ENCODE data around the gene CHURC1.

CHURC1 gene

DNA sequence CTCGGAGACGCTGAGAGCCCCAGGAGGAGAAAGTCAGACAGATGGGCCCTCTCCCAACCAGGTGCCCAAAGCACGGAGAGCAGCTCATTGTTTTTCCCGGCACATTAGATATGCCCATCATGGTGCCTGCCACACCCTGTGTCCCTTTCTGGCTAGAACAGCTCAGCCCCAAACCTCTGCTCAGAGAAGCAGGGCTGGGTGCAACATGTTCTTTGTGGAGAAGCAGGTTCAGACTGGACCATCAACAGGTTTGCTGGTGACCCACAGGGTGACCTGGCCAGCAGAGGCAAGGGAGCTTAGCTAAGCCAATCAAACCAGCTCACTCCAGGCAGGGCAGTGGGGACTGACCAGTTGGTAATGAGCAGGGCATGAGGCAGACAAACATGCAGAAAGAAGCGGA, 44.5 kb downstream of the CHURC1 start:
- no peak for DNase-seq

DNA sequence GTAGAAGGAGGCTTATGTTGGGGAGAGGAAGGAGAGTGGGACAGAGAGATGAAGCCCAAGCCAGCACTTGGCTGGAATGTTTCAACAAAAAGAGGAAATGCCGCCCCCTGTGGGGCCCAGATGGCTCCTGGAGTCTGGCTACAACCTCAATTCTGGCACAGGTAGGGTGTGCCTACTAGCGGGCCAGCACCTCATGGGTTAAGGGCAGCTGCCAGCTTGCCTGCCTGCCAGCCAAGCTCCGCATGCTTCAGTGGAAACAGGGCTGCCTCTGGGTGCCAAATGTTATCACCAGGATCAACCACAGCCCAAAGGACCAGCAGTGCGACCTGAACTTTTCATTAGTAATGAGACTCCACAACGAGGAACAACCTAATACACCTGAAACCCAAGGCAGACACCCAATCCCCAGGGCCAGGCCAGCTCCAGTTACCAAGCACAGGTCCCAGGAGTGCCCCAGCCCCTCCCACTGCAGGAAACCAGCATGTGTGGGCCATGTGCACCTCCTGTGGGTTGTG, 46.6 kb downstream of the CHURC1 start:
- peak; percentile 96 for DNase-seq

DNA sequence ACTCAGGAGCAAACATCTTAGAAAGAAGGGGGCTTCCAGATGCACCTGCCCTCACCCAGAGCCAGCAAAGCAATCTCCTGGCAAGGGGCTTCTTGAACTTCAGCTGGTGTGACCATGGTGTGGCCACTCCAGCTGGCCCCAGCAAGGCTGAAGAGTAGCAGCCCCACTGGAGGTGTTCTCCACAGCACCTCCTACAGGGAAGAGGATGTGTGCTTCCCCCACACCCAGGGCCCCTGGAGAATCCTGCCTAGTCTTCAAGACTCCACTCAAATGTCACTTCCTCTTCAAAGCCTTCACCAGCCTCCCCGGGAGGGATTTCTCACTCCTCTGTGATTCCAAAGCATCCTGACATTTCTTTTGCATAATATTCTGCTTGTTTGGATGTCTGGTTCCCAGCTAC, 49.4 kb downstream of the CHURC1 start:
- no peak for DNase-seq

DNA sequence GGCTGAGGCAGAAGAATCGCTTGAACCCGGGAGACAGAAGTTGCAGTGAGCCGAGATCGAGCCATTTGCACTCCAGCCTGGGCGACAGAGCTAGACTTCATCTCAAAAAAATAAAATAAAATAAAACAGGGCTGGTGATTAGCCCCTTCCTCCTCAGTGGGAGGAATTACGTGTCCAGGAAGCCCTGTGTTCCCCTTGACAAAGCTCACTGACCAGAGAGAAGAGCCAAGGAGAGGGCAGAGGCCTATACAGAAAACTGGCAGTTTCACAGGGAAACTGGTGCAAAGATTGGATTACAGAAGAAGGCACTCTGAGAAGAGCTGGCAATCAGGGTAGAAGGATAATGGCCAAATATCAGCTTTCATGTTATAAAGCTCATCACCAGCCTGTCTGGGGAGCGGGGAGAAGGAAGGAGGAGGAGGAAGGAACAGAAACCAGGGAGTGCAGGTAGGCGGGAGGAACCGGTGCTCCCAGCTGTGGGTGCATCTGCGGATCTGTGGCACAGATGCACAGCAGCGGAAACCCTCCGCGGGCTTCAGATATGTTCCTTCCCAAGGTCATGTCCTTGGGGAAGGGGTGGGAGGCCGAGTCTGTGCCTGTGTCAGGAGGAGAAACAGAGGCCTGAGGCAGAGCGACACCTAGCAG, 51.2 kb downstream of the CHURC1 start:
- peak; percentile 80 for DNase-seq

DNA sequence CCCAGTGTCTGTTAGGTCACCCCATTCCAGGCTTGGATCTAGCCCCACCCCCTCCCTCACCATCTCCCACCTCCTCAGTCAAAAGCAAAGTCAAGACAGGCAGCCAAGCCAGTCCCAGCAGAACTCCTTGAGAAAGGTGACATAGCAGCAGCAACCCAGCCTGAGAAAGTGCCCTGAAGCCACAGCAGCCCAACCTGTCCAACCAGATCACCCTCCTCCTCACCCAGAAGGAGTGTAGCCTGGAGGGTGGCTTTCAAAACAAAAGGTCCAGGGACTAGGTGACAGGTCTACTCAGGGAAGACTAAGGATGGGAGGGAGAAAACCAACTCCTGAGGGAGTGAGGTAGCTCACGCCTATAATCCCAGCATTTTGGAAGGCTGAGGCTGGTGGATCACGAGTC, 52.7 kb downstream of the CHURC1 start:
- DNase-seq = no peak

DNA sequence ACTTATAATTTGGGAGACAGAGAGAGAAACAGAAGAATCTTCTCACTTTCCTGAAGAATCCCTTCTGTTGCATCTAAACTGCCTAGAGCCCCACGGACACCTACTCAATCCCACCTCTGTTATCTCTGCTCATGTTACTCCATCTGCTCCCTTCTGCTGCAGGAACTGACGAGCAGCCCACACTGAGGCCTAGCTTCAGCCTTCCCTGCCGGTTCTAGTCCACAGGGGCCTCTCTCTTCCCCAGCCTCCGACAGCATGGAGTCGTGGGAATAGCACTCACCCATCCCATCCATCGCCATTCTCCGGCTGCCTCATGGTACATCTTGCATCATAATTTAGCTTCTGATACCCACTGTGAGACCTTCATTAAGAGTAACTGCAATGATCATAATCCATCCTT, 53.9 kb downstream of the CHURC1 start:
- DNase-seq = peak; percentile 63

DNA sequence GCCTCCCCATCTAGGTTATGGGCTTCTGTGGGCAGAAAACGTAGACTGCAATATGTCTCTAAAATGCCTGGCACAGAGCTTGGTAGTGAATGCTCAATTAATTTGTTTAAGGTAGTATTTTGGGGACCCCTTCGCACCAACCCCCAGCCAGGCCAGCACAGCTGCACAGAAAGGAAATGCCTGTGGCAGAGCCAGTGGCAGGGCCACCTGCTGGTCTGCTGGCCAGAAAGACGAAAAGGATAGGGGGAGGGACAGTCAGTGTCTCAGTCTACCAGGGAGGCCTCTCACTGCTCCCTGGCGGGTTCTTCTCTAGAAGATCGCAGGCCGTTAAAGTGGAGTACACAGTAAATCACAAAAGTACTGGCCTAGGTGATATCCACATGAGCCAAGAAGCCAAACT, 54.4 kb downstream of the CHURC1 start:
- no peak for DNase-seq

DNA sequence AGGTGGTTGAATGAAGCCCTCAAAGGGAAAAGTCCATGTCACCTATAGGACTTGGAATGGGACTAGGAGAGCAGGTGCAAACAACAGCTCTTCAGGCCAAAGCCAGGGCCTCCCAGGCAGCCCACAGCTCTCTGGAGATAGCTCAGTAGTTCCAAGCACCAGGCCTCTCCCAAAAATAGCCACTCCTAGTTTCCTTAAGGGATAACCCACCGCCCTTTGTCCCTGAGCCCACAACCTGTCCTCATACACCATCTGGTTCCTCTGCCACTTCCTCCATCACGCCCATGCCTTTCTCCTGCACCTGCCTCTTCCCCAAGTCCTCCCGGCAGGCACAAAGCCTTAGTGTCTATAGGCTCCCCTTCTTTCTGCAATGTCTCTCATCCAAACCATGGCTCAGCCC, 55.8 kb downstream of the CHURC1 start:
- DNase-seq = no peak

DNA sequence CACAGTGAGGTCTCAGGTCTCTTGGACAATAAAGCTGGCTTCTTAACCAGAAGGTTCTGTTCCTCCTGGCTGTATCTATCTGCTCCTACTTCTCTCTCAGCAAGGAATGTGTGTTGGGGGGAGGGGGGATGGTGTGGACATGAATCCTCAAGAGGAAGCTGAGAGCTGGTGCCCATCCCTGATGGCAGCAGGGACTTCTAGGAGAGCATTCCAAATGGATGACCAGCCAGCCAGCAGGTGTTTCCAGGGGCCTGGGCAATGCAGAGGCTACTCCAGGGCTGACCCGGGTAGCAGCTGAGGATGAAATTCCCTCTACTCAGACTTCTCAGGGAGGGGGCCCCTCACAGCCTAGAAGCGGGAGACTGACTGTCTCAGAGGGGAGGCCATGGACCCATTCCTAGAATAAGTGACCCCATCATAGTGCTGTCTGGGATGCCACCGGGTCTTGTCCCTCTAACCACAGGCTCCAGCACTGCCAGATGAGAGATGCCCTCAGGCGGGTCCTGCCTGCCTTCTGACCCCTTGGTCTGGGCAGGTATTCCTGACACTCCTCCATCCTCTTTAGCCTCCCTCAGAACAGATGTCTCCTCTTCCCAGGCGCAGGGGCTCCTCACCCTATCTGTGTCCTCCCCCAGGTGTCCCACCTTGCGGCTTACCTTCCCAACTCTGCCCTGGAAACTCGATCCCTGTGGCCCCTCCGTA, 56.7 kb downstream of the CHURC1 start:
- no peak for DNase-seq

DNA sequence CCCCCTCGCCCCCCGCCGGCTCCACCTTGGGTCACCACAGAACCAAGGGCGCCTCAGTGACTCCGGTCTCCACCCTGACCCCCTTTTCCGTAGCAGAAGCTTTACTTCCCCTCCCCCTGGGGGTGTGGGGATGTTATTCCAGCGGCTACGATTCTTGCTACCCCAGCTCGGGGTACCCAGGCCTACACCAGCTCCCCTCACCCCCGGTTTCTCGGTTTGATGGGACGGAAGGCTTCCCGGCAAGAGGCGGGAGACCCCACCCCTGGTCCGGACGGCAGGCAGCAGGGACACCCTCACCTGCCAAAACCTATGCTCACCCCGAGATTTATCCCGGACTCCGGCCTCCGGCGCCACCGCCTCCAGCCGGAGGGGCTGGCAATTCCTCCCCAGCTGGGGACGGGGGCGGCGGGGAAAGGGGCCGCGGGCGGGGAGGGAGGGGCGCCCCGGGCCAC, 57.3 kb downstream of the CHURC1 start:
- DNase-seq = no peak

DNA sequence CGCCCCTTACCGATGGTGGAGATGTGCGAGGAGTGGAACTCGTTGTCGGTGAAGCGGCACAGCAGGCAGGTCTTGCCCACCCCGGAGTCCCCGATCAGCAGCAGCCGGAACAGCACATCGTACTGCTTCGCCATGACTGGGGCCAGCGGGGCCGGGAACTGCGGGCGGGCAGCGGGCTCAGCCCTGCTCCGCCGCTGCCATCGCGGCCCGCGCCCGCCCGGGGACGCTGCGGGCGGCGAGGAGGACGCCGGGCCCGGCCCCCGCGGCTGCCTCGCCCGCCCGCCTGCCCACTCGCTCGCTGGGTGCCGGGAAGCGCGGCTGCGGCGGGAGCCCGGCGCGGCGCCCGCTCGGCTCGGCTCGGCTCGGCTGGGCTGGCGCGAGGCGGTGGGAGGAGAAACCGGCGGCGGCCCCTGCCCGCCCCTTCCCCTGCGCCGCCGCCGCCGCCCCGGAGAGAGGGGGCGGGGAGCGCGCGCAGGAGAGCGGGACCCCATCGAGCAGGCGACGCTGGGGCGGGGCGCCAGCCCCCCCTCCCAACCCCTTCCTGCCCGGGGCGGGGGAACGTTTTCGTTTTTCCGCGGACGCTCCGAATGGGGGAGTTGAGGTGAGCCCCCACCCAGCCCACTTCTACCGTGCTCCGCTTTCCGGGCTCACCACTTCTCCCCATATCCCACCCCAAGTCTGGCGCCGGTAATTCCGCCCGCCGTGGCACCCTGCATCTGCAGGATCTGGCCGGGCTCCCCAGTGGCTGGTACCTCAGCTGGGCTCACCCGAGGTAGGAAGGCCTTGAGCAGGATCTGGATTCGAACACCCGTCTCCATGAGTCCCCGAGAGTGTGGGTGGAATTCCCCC, 57.9 kb downstream of the CHURC1 start, which contains the start of gene RAB15:
Gene RAB15 (minus strand): TSS at position 394 of the 849 bp plus-strand sequence. CDS start 260 bp downstream, at position 134.
- peak; percentile 64 for DNase-seq

DNA sequence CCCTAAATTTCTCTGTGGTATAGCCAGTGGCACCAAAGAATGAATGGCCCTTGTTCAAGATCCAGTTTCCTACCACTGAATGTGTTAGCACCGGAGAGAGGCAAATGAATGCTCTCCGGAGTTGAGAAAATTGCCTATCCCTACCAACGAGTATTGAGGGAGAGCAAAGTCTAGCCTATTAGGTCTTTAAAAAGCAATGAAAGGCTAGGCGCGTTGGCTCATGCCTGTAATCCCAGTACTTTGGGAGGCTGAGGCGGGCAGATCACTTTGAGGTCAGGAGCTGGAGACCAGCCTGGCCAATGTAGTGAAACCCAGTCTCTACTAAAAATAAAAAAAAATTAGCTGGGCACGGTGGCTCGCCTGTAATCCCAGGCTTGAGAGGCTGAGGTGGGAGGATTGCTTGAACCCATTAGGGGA, 58.8 kb downstream of the CHURC1 start:
- no peak for DNase-seq

DNA sequence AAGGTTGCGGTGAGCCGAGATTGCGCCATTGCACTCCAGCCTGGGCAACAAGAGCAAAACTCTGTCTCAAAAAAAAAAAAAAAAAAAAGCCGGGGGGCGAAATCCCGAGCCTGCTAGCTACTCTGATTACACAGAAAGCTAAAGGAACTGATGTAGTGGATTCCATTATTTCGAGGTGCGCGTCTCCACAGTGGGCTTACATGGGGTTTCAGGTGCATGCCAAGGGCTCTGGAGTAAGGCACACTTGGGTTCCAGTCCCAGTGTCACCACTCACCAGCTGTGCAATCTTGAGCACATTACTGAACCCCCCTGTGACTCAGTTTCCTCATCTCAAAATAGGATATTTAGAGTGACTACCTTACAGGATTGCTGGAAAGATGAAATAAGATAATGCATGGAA, 59.6 kb downstream of the CHURC1 start:
- DNase-seq = no peak

DNA sequence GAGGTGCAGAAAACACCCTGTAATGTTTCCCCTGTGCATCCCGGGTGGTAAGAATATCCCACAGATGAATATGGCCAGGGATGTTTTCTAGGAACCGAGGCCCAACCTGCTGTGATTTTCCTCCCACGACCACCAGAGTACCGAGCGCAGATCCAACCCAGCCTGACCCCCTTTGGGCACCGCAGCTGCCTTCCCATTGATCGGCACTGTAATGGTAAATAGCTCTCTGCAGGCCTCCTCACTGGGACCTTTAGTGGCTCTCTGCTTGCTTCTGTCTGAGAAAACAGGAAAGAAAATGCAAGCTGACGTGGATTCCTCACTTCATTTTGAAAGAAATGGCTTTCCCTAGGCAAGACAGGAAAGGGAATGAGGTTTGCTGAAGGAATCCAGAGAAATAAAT, 60.3 kb downstream of the CHURC1 start:
- DNase-seq = no peak

DNA sequence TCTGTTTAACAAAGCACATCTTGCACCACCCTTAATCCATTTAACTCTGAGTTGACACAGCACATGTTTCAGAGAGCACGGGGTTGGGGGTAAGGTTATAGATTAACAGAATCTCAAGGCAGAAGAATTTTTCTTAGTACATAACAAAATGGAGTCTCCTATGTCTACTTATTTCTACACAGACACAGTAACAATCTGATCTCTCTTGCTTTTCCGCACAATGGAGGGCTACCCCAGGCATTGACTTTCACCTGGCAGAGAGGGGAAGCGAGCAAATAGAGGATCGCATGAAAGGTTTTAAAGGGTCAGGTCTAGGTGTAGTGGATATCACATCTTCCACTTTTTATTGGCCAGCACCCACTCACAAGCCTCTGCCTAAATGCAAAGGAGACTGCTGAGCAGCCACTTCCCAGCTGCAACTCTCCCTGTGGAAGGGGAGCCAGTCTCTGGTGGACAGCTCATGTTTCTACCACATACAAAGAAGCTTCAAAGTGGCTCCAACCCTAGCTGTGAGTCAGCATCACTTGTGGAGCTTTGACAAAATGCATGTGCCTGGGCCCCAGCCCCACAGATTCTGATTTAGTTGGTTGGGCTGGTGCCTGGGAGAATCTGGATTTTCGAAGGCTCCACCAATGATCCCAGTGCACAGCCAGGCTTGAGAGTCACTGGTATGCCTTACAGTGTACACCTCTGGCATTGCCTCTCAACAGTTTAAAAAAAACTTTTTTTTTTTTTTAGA, 65.2 kb downstream of the CHURC1 start:
- no peak for DNase-seq

DNA sequence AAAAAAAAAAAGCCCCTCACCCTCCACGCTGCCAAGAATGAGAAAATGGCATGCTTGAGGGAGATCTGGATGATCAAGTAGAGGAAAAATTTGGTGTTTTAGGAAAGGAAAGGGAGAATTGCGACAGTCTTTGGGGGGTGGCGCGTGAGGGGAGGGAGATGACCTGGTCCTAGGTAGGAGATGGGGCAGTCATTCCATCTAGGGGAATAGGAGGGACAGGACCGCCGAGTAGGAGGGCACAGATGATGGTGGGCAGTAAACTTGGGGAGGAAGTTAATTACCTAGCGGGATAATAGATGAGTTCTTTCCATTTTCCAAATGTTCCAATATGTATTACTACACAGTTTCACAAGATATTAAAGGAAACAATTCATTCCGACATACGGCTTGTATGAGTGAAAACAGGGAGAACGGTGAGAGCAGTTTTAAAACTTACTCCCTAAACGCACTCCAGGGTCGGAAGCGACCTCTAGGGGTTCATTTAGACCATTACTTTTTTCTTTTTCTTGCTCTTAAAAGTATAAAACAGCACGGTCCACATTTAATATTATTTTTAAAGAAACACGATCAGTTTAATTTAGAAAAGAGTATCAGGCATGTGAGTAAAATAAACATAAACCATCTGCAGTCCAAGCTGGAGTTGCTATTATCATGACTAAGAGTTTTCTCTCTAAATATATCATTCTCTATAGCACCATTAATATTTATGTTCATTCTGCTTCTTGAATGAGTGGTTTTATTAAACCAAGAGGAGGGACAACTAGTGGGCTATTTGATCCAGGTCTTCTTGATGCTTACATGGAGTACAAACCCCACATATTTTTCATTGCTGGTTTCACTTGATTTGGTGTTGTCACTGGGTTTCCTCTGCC, 69.4 kb downstream of the CHURC1 start:
- DNase-seq = peak; percentile 60
